ENCODE data around the gene CTSA.

Gene CTSA

DNA sequence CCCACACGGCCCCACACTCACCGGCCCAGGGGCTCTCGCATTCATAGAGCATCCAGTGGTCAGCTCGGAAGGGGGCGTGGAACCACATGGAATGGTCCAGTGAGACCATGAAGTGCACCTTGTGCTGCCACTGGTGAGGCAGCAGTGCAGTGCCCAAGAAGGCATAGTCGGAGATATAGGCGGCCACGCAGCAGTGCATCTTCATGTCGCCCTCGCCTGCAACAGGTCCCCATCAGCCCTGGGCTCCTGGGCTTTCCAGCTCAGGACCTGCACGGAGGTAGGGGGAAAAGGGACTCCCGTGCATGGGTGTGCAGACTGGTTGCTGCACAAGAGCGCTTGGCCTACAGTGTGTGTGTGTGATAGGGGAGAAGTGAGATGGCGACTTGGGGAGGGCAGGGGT, 47.6 kb upstream of the CTSA start:
- Histone ChIP-seq H4K20me1 (ENCODE audit: insufficient read depth, low read length) (no peaks in the 10 kb centered on the region), H3K36me3 (replicated peaks; ENCODE audit: low read depth, low read length) (peaks cover 18% of the 10 kb centered on the region), H3K9me3 (ENCODE audit: insufficient read depth, low read length) (no peaks in the 10 kb centered on the region), H3K4me2 (ENCODE audit: low read length) (no peak overlapping the region), H3K27ac (ENCODE audit: low read length) (no peak overlapping the region), H3K4me3 (ENCODE audit: low read length) (no peak overlapping the region), H3K79me2 (ENCODE audit: low read length) (no peaks in the 10 kb centered on the region), H3K4me1 (ENCODE audit: low read length) (peaks cover 21% of the 10 kb centered on the region), H2AFZ (ENCODE audit: low read depth, low read length) (no peak overlapping the region), H3K9ac (ENCODE audit: low read length) (no peak overlapping the region), H3K27me3 (ENCODE audit: low read depth, low read length) (no peaks in the 10 kb centered on the region)
- TF ChIP-seq CTCF (IDR thresholded peaks at IDR 0.05; ENCODE audit: low read depth, low read length) (no peak), EZH2phosphoT487 (IDR thresholded peaks at IDR 0.05; ENCODE audit: low read depth) (no peak)

- Histone ChIP-seq H3K9me3 (ENCODE audit: insufficient read depth, low read length) (no peaks in the 10 kb centered on the region), H3K36me3 (replicated peaks; ENCODE audit: low read depth, low read length) (peaks cover 18% of the 10 kb centered on the region), H3K27ac (ENCODE audit: low read length) (no peak overlapping the region), H4K20me1 (ENCODE audit: insufficient read depth, low read length) (no peaks in the 10 kb centered on the region), H3K4me1 (ENCODE audit: low read length) (peaks cover 16% of the 10 kb centered on the region), H3K27me3 (ENCODE audit: low read depth, low read length) (no peaks in the 10 kb centered on the region), H3K4me2 (ENCODE audit: low read length) (no peak overlapping the region), H3K9ac (ENCODE audit: low read length) (no peak overlapping the region), H3K79me2 (ENCODE audit: low read length) (no peaks in the 10 kb centered on the region), H3K4me3 (ENCODE audit: low read length) (no peak overlapping the region), H2AFZ (ENCODE audit: low read depth, low read length) (no peak overlapping the region)
- TF ChIP-seq CTCF (IDR thresholded peaks at IDR 0.05; ENCODE audit: low read depth, low read length) (no peak), EZH2phosphoT487 (IDR thresholded peaks at IDR 0.05; ENCODE audit: low read depth) (no peak)
Measured at GRCh38 chr20:45845452-45845851, 45.7 kb upstream of the CTSA start.

DNA sequence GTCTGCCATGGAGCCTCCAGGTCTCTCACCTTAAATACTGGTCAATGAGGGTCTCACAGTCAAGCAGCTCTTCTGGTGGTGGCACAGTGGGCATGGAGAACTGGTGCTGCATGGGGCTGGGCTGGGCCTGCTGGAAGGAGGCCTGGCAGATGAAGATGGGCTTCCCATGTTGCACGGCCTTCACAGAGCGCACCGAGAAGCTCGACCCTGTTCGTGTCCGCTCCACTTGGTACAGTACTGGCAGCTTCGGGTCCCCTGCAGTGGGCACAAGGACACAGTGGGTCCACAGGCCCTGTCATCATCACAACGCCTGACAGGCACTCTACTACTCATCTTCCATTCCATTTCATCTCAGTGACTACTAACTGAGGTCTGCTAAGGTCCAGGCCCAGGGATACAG, 42.7 kb upstream of the CTSA start:
- Histone ChIP-seq H3K27me3 (ENCODE audit: low read depth, low read length) (no peaks in the 10 kb centered on the region), H3K4me3 (ENCODE audit: low read length) (no peak overlapping the region), H2AFZ (ENCODE audit: low read depth, low read length) (no peak overlapping the region), H4K20me1 (ENCODE audit: insufficient read depth, low read length) (no peaks in the 10 kb centered on the region), H3K4me1 (ENCODE audit: low read length) (no peaks in the 10 kb centered on the region), H3K36me3 (replicated peaks; ENCODE audit: low read depth, low read length) (peaks cover 9% of the 10 kb centered on the region), H3K27ac (ENCODE audit: low read length) (no peak overlapping the region), H3K9ac (ENCODE audit: low read length) (no peak overlapping the region), H3K4me2 (ENCODE audit: low read length) (no peak overlapping the region), H3K9me3 (ENCODE audit: insufficient read depth, low read length) (no peaks in the 10 kb centered on the region), H3K79me2 (ENCODE audit: low read length) (no peaks in the 10 kb centered on the region)
- no peak for TF ChIP-seq EZH2phosphoT487 (IDR thresholded peaks at IDR 0.05; ENCODE audit: low read depth)
- no peak for TF ChIP-seq CTCF (IDR thresholded peaks at IDR 0.05; ENCODE audit: low read depth, low read length)

DNA sequence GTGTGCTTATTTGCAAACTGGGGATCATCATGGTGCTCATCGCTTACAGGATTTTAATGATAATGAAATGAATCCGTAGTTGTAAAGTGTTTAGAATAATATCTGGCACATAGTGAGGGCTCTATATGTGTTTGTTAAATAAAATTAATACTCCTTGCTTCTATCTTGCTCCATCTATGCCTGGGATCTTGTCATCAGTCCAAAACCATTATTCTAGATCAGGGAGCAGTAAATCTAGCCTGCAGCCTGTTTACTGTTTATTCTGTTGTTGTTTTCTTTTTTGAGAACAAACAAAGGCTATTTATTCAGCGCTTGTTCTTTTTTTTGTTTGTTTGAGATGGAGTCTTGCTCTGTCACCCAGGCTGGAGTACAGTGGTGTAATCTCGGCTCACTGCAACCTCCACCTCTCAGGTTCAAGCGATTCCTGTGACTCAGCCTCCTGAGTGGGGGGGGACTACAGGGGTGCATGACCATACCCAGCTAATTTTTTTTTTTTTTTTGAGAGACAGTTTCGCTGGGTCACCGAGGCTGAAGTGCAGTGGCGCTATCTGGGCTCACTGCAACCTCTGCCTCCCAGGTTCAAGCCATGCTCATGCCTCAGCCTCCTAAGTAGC, 42.1 kb upstream of the CTSA start:
- Histone ChIP-seq H4K20me1 (ENCODE audit: insufficient read depth, low read length) (no peaks in the 10 kb centered on the region), H3K79me2 (ENCODE audit: low read length) (no peaks in the 10 kb centered on the region), H3K27me3 (ENCODE audit: low read depth, low read length) (no peaks in the 10 kb centered on the region), H3K9ac (ENCODE audit: low read length) (no peak overlapping the region), H3K4me2 (ENCODE audit: low read length) (no peak overlapping the region), H3K4me1 (ENCODE audit: low read length) (no peaks in the 10 kb centered on the region), H3K36me3 (replicated peaks; ENCODE audit: low read depth, low read length) (peaks cover 6% of the 10 kb centered on the region), H3K9me3 (ENCODE audit: insufficient read depth, low read length) (no peaks in the 10 kb centered on the region), H2AFZ (ENCODE audit: low read depth, low read length) (no peak overlapping the region), H3K4me3 (ENCODE audit: low read length) (no peak overlapping the region), H3K27ac (ENCODE audit: low read length) (no peak overlapping the region)
- TF ChIP-seq EZH2phosphoT487 (IDR thresholded peaks at IDR 0.05; ENCODE audit: low read depth), result no peak
- TF ChIP-seq CTCF (IDR thresholded peaks at IDR 0.05; ENCODE audit: low read depth, low read length), result no peak

Measured in OCI-LY3 (cell line).